Body of pancreas (tissue), 4 donors: Measurements from ENCODE around the gene PTGDS.

Experiments
- POLR2A ChIP-seq, 3 donors: fragments of 450-650 bp; IDR thresholded peaks; one replicate each; pipeline ENCODE4 v1.6.1; 2016; ENCODE audit warnings: antibody characterized with exemption in 3 of 3, mild to moderate bottlenecking in 2 of 3
- TF ChIP-seq, protein P1 (sequence below), 7 experiments: fragments of 450-650 bp in 4 of 7; fragments of 200-600 bp in 3 of 7; sonication (generic) in 3 of 7; IDR thresholded peaks; one replicate each; pipeline ENCODE4 v1.5.1; 2016 to 2019; ENCODE audit warnings: antibody characterized with exemption in 7 of 7

DNA sequence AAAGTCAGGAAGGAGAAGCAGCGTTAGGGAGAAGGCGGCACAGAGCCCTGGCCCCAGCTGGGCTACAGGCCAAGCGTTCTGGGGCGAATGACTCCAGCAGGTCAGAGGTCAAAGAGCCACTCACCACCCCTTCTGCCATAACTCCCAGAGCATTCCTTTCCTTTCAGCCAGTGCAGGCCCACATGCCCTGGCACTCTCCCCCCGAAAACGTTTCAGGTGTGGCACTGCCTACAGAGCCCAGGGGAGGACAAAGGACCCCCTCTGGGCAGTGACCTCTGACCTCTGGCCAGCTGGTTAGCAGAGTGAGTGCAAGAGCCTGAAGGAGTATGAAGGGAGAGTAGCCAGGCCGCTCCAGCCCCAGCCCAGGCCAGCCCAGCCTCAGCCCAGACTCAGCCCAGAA, 45.9 kb downstream of the PTGDS start:
- TF ChIP-seq POLR2A (IDR thresholded peaks at IDR 0.05), result no peak
- TF ChIP-seq, protein P1, sequence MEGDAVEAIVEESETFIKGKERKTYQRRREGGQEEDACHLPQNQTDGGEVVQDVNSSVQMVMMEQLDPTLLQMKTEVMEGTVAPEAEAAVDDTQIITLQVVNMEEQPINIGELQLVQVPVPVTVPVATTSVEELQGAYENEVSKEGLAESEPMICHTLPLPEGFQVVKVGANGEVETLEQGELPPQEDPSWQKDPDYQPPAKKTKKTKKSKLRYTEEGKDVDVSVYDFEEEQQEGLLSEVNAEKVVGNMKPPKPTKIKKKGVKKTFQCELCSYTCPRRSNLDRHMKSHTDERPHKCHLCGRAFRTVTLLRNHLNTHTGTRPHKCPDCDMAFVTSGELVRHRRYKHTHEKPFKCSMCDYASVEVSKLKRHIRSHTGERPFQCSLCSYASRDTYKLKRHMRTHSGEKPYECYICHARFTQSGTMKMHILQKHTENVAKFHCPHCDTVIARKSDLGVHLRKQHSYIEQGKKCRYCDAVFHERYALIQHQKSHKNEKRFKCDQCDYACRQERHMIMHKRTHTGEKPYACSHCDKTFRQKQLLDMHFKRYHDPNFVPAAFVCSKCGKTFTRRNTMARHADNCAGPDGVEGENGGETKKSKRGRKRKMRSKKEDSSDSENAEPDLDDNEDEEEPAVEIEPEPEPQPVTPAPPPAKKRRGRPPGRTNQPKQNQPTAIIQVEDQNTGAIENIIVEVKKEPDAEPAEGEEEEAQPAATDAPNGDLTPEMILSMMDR (IDR thresholded peaks at IDR 0.05), result no peak
